ENCODE data around the gene ZNF554. TPM values are rescaled to one million over a fixed set of nuclear protein-coding genes. Genes with fewer than 3 reads are reported as not detected.

Gene ZNF554
- total RNA-seq, 1 donor from 2014 or later = 4.7 TPM

DNA sequence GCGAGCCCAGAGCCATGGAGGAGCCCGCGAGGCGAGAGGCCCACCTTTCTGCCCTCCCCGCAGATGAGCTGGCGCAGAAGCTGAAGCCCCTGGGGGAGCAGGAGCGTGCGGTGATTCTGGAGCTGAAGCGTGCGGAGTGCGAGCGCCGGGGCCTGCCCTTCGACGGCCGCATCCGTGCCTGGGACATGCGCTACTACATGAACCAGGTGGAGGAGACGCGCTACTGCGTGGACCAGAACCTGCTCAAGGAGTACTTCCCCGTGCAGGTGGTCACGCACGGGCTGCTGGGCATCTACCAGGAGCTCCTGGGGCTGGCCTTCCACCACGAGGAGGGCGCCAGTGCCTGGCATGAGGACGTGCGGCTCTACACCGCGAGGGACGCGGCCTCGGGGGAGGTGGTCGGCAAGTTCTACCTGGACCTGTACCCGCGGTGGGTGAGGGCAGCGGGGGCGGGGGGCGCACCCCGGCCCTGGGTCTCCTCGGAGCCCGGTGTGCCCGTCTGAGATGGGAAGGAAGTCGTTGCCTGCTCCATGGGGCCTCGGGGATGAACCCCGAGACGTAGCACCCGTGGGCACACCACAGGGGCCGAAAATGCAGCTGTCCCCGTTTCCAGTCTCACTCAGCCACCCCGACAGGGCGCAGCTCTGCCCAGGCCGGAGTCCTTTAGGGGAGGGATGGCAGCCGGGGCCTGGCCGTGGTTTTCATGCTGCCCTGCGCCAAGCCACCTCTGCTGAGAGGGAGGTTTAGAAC, 12.1 kb upstream of the ZNF554 start:
- H3K4me3 ChIP-seq = no peak overlapping the region
- DNase-seq = no peak
- no peaks in the 10 kb centered on the region for H3K27me3 ChIP-seq
- no peak overlapping the region for H3K27ac ChIP-seq
- H3K4me1 ChIP-seq = no peaks in the 10 kb centered on the region
- intact Hi-C loops (cut with DNase I) = no loop called here
- no peak for ATAC-seq
- peaks cover 20% of the 10 kb centered on the region for H3K36me3 ChIP-seq
- TF ChIP-seq, protein P1, sequence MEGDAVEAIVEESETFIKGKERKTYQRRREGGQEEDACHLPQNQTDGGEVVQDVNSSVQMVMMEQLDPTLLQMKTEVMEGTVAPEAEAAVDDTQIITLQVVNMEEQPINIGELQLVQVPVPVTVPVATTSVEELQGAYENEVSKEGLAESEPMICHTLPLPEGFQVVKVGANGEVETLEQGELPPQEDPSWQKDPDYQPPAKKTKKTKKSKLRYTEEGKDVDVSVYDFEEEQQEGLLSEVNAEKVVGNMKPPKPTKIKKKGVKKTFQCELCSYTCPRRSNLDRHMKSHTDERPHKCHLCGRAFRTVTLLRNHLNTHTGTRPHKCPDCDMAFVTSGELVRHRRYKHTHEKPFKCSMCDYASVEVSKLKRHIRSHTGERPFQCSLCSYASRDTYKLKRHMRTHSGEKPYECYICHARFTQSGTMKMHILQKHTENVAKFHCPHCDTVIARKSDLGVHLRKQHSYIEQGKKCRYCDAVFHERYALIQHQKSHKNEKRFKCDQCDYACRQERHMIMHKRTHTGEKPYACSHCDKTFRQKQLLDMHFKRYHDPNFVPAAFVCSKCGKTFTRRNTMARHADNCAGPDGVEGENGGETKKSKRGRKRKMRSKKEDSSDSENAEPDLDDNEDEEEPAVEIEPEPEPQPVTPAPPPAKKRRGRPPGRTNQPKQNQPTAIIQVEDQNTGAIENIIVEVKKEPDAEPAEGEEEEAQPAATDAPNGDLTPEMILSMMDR (IDR thresholded peaks at IDR 0.05) = no peak
- no peaks in the 10 kb centered on the region for H3K9me3 ChIP-seq

GRCh38 chr19:2808129-2808941, 11.3 kb upstream of the ZNF554 start:
- no peaks in the 10 kb centered on the region for H3K27me3 ChIP-seq
- peaks cover 20% of the 10 kb centered on the region for H3K36me3 ChIP-seq
- intact Hi-C loops (cut with DNase I) = no loop called here
- DNase-seq (no peak), ATAC-seq (no peak)
- H3K9me3 ChIP-seq = no peaks in the 10 kb centered on the region
- no peak overlapping the region for H3K27ac ChIP-seq
- TF ChIP-seq, protein P1 (IDR thresholded peaks at IDR 0.05) = no peak
- H3K4me1 ChIP-seq = no peaks in the 10 kb centered on the region
- H3K4me3 ChIP-seq = no peak overlapping the region

DNA sequence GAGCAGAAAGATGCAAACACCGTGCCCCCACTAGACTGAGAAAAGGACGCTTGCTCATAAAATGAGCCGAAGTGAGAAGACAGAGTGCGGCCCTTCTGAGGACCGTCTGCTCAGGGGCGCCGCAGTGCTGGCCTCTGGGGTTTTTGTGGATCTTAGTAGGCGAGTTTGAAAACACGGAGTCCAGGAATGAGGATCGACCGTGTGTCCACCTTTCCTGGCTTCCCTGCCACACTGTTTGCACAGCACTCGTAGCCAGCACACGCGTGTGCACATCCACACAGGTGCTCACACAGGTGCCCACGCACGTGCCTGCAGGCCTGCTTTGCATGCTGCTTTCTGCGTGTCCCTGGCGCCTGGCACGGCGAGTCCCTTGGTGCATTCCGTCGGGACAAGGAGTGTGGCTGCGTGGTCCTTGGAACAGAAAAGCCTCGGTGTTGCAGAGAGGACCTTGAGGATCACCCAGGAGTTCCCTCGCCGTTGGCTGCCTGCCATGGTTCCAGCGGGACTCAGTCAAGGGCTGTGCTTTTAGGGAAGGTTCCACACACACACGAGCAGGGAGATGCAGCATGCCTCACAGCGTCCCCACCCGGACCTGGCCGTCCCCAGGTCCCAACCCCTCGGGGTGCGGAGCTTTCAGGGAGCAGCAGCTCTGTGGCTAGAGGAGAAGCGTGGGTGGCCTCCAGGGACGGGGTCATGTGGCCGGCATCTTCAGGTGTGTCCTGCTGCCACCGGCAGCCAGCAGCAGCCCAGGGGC, 10.1 kb upstream of the ZNF554 start:
- no peak for DNase-seq
- Histone ChIP-seq H3K36me3 (peaks cover 20% of the 10 kb centered on the region), H3K27ac (no peak overlapping the region), H3K4me1 (no peaks in the 10 kb centered on the region), H3K9me3 (no peaks in the 10 kb centered on the region), H3K4me3 (no peak overlapping the region), H3K27me3 (no peaks in the 10 kb centered on the region)
- intact Hi-C loops (cut with DNase I) = no loop called here
- no peak for ATAC-seq
- TF ChIP-seq, protein P1 (IDR thresholded peaks at IDR 0.05) = no peak

GRCh38 chr19:2810141-2811091, 9.3 kb upstream of the ZNF554 start:
- no peak overlapping the region for H3K4me3 ChIP-seq
- no peak overlapping the region for H3K27ac ChIP-seq
- ATAC-seq (no peak), DNase-seq (no peak)
- TF ChIP-seq, protein P1 (IDR thresholded peaks at IDR 0.05) = no peak
- peaks cover 20% of the 10 kb centered on the region for H3K36me3 ChIP-seq
- H3K9me3 ChIP-seq = no peaks in the 10 kb centered on the region
- H3K4me1 ChIP-seq = no peaks in the 10 kb centered on the region
- no peaks in the 10 kb centered on the region for H3K27me3 ChIP-seq
- intact Hi-C loops (cut with DNase I) = no loop called here

Data from upper lobe of right lung (tissue), 1 donor.